PC-3 (cell line): ENCODE measurements around the gene KAZN. TPM values are rescaled to one million over a fixed set of nuclear protein-coding genes. Genes with fewer than 3 reads are reported as not detected.

Source experiments
- ATAC-seq: fragments of 200-7000 bp; cut with Tn5 transposase; 2 replicates; pipeline ENCODE4 v1.9.1; 2020; ENCODE audit warnings: mild to moderate bottlenecking, moderate library complexity
- BruUV-seq: library from RNA; stranded (reverse); fragments of 400-500 nt; replicated peaks from 2 replicates; lab custom pipeline; 2021; lab: Mats Ljungman, UMichigan
- CTCF ChIA-PET: fragments of 300-600 bp; sonication (Branson Sonifier 250); formaldehyde crosslinking; loops from one replicate; lab custom pipeline; 2022; ENCODE audit warnings: antibody characterized with exemption; lab: Charles Lee
- POLR2A ChIA-PET: fragments of 300-600 bp; sonication (Branson Sonifier 250); formaldehyde crosslinking; loops from one replicate; lab custom pipeline; 2022; ENCODE audit warnings: antibody characterized with exemption; ENCODE audit not compliant: unreplicated experiment; lab: Charles Lee
- DNase-seq: peaks from one replicate; pipeline ENCODE4 v3.0.0-alpha.2; 2015
- H2AFZ ChIP-seq: fragments of 300-600 bp; sonication (generic); 2 replicates; pipeline ENCODE4 v1.6.0; 2016; ENCODE audit warnings: antibody characterized with exemption, low read length
- H3F3A ChIP-seq: fragments of 300-600 bp; sonication (generic); one replicate; pipeline ENCODE4 v1.6.0; 2017; ENCODE audit warnings: antibody characterized with exemption, low read length, control low read depth, mild to moderate bottlenecking; ENCODE audit not compliant: unreplicated experiment
- H3K27ac ChIP-seq: fragments of 300-600 bp; sonication (generic); 2 replicates; pipeline ENCODE4 v1.5.1; 2016; ENCODE audit warnings: mild to moderate bottlenecking, low read length
- H3K27me3 ChIP-seq: fragments of 300-600 bp; sonication (generic); 2 replicates; pipeline ENCODE4 v1.6.1; 2016; ENCODE audit warnings: low read length, mixed read lengths
- H3K36me3 ChIP-seq: fragments of 300-600 bp; sonication (generic); 2 replicates; pipeline ENCODE4 v1.6.1; 2016; ENCODE audit warnings: low read depth, mixed run types, low read length, mixed read lengths
- H3K4me1 ChIP-seq: fragments of 300-600 bp; sonication (generic); 2 replicates; pipeline ENCODE4 v1.5.1; 2016; ENCODE audit warnings: low read length; ENCODE audit not compliant: insufficient read depth
- H3K4me2 ChIP-seq: fragments of 300-600 bp; sonication (generic); 2 replicates; pipeline ENCODE4 v1.6.0; 2016; ENCODE audit warnings: low read length
- H3K4me3 ChIP-seq: fragments of 300-600 bp; sonication (generic); 2 replicates; pipeline ENCODE4 v1.5.1; 2016; ENCODE audit warnings: mild to moderate bottlenecking, low read length, mixed read lengths
- H3K79me2 ChIP-seq: fragments of 300-600 bp; sonication (generic); 2 replicates; pipeline ENCODE4 v1.6.1; 2017; ENCODE audit warnings: low read length, mixed read lengths
- H3K9ac ChIP-seq: fragments of 300-600 bp; sonication (generic); 2 replicates; pipeline ENCODE4 v1.6.0; 2016; ENCODE audit warnings: mild to moderate bottlenecking, low read length
- H3K9me2 ChIP-seq: fragments of 300-600 bp; sonication (generic); replicated peaks from 2 replicates; pipeline ENCODE4 v1.6.1; 2016; ENCODE audit warnings: mixed run types, low read length, mixed read lengths
- H3K9me3 ChIP-seq: fragments of 300-600 bp; sonication (generic); 2 replicates; pipeline ENCODE4 v1.6.1; 2016; ENCODE audit warnings: low read length, mixed read lengths
- H4K20me1 ChIP-seq: fragments of 300-600 bp; sonication (generic); 2 replicates; pipeline ENCODE4 v1.6.1; 2016; ENCODE audit warnings: low read length, mixed read lengths
- CTCF ChIP-seq: fragments of 300-600 bp; sonication (generic); conservative IDR thresholded peaks from 2 replicates; pipeline ENCODE4 v1.5.1; 2017; ENCODE audit warnings: antibody characterized with exemption, low read depth, mild to moderate bottlenecking, low read length
- EZH2 ChIP-seq: fragments of 300-600 bp; sonication (generic); IDR thresholded peaks from one replicate; pipeline ENCODE4 v1.6.1; 2017; ENCODE audit warnings: antibody characterized with exemption, mild to moderate bottlenecking, low read length; ENCODE audit not compliant: unreplicated experiment
- EZH2phosphoT487 ChIP-seq: fragments of 300-600 bp; sonication (generic); IDR thresholded peaks from 2 replicates; pipeline ENCODE4 v1.6.1; 2018; ENCODE audit warnings: mild to moderate bottlenecking, antibody characterized with exemption, low read length, borderline replicate concordance
- intact Hi-C: fragments of 100-400 bp; cut with micrococcal nuclease; formaldehyde crosslinking; loops from 2 replicates; pipeline ENCODE4 v1.9.0; 2023
- total RNA-seq: library from RNA; depleted of rRNA; stranded (reverse); fragments of >200 nt; gene quantifications from 2 replicates; pipeline ENCODE4 v1.2.3, GENCODE V29; 2014

KAZN gene
- total RNA-seq, 1 experiment from 2014 or later = 2.0 TPM

- Histone ChIP-seq H3F3A (no peaks in the 10 kb centered on the region), H3K4me2 (no peak overlapping the region), H3K79me2 (no peaks in the 10 kb centered on the region), H3K36me3 (no peaks in the 10 kb centered on the region), H3K4me1 (no peaks in the 10 kb centered on the region), H3K9me2 (no peaks in the 10 kb centered on the region), H3K9me3 (no peaks in the 10 kb centered on the region), H3K9ac (no peak overlapping the region), H4K20me1 (no peaks in the 10 kb centered on the region), H2AFZ (no peak overlapping the region), H3K4me3 (no peak overlapping the region), H3K27me3 (no peaks in the 10 kb centered on the region), H3K27ac (no peak overlapping the region)
- DNase-seq = peak; percentile 50
- no TSS peak for BruUV-seq
- POLR2A ChIA-PET = no interaction called here
- intact Hi-C loops = no loop called here
- no peak for ATAC-seq
- TF ChIP-seq CTCF (no peak), EZH2 (no peak), EZH2phosphoT487 (no peak)
- CTCF ChIA-PET = no interaction called here
Measured at GRCh38 chr1:14954210-14954609, 355.7 kb downstream of the KAZN start.

- intact Hi-C loops = no loop called here
- H3K27me3 ChIP-seq = no peaks in the 10 kb centered on the region
- DNase-seq (no peak), ATAC-seq (no peak)
- no peaks in the 10 kb centered on the region for H4K20me1 ChIP-seq
- H3K9ac ChIP-seq = no peak overlapping the region
- no TSS peak for BruUV-seq
- H2AFZ ChIP-seq = no peak overlapping the region
- no peaks in the 10 kb centered on the region for H3F3A ChIP-seq
- no peaks in the 10 kb centered on the region for H3K79me2 ChIP-seq
- no peak overlapping the region for H3K27ac ChIP-seq
- H3K4me1 ChIP-seq = no peaks in the 10 kb centered on the region
- H3K9me2 ChIP-seq = no peaks in the 10 kb centered on the region
- H3K4me3 ChIP-seq = no peak overlapping the region
- H3K36me3 ChIP-seq = no peaks in the 10 kb centered on the region
- H3K9me3 ChIP-seq = no peaks in the 10 kb centered on the region
- TF ChIP-seq EZH2phosphoT487 = no peak
- TF ChIP-seq CTCF = no peak
- no peak for TF ChIP-seq EZH2
- no peak overlapping the region for H3K4me2 ChIP-seq
- POLR2A ChIA-PET = no interaction called here
- CTCF ChIA-PET = no interaction called here
Measured at GRCh38 chr1:14954930-14955329, 356.4 kb downstream of the KAZN start.

GRCh38 chr1:14955402-14955801 lies 356.9 kb downstream of the KAZN start:
- Histone ChIP-seq H3K9me2 (no peaks in the 10 kb centered on the region), H3K9me3 (no peaks in the 10 kb centered on the region), H3K4me3 (no peak overlapping the region), H3F3A (no peaks in the 10 kb centered on the region), H3K4me2 (no peak overlapping the region), H3K79me2 (no peaks in the 10 kb centered on the region), H3K27me3 (no peaks in the 10 kb centered on the region), H2AFZ (no peak overlapping the region), H4K20me1 (no peaks in the 10 kb centered on the region), H3K4me1 (no peaks in the 10 kb centered on the region), H3K36me3 (no peaks in the 10 kb centered on the region), H3K9ac (no peak overlapping the region), H3K27ac (no peak overlapping the region)
- no TSS peak for BruUV-seq
- DNase-seq = peak; percentile 29
- ChIA-PET CTCF (no interaction called here), POLR2A (no interaction called here)
- no peak for ATAC-seq
- intact Hi-C loops = no loop called here
- TF ChIP-seq EZH2 = no peak
- no peak for TF ChIP-seq CTCF
- TF ChIP-seq EZH2phosphoT487 = no peak
